Kidney tubule cell (primary cell): ENCODE measurements around the gene SFTA2.
"Not testable (repeated sequence)": the region's sequence is repeated elsewhere in the genome, so short reads cannot be mapped to it uniquely, and the experiment has no call there.

ENCODE experiments used
- DNase-seq: peaks from one replicate; pipeline ENCODE4 v3.0.0-alpha.2; 2018; ENCODE audit warnings: low spot score

Gene SFTA2

DNA sequence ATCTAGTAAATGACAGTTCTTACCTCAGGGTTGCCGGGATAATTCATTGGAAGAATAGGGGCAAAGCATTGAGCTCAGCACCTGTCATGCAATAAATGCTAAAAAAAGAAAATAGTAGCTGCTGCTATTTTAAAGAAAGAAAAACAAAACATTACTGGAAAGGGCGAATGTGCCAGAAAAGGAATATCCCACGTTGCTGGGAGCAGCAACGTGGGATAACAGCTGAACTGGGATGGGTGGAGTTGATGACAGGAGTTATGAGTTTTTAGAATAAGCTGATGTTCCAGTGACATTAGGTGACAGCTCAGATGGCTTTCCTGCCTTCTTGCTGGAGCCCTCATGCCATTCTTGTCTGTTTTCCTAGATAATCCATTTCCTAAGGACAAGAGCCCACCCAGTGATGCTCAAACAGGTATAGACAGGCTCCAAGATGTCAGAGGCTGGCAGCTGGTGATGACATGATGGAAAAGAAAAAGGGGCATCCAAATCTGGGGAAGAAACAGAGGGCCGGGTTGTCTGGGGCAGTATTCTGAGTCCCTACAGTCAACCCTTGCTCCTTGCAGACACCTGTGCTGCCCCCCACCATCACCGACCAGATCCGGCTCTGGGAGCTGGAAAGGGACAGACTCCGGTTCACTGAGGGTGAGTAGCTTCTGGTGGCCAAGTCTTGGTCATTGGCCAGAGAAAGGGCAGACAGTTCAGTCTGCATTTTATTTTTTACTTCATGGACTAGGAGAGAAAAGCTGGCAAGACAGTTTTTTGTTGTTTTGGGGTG is 19.0 kb downstream of the SFTA2 start:
- no peak for DNase-seq

DNA sequence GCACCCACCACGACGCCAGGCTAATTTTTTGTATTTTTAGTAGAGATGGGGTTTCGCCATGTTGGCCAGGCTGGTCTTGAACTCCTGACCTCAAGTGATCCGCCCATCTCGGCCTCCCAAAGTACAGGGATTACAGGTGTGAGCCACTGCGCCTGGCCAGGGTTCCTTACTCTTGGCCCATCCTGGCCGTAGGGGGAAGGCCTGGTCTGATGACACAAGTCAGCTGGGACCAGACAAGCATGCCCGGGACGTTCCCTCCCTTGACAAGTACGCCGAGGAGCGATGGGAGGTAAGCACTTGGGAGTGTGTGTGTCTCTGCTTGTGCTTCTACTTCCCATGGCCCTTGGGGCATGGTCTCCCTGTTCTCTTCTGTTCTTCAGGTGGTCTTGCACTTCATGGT is 21.5 kb downstream of the SFTA2 start:
- not testable (repeated sequence) for DNase-seq

GRCh38 chr6:30908700-30909099 is 23.3 kb downstream of the SFTA2 start:
- DNase-seq = no peak

DNA sequence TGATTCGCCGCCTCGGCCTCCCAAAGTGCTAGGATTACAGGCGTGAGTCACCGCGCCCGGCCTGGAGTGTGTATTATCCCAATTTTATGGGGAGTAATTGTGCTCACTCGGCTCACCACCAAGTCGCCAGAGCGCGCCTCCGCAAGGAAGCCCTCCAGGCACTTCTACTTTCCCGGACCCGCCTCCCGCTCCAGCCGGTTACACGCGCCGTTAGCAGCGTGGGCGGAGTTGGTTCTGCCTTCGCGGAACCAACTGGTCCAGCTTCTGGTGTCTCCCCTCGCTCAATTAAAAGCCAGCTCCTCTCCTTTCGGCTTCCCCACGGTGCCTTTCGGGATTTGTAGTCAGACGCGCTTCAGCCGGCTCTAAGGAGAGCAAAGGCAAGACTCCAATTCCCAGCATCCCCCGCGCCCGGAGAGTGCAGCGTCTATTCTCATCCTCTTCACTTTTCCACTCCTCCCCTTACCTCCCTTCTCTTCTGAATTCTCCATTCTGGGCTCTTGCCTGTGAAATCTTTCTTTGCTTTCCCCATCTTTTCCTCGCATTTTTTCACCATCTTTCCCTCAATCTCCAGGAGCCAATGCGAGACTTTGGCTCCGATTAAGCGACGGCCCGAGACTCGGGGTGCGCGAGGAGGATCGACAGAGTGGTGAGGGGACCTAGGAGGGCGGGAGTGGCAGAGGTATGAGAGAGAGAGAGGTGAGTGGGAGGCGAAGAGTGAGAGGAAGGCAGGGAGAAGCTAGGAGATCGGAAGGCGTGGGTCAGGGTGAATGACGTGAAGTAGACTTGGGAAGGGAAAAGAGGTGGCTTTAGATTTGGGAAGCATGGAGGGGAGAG is 24.0 kb downstream of the SFTA2 start, which contains the start of gene GTF2H4:
Gene GTF2H4 (plus strand): TSS at position 450 of the 834 bp plus-strand sequence.
- peak; percentile 99 for DNase-seq

DNA sequence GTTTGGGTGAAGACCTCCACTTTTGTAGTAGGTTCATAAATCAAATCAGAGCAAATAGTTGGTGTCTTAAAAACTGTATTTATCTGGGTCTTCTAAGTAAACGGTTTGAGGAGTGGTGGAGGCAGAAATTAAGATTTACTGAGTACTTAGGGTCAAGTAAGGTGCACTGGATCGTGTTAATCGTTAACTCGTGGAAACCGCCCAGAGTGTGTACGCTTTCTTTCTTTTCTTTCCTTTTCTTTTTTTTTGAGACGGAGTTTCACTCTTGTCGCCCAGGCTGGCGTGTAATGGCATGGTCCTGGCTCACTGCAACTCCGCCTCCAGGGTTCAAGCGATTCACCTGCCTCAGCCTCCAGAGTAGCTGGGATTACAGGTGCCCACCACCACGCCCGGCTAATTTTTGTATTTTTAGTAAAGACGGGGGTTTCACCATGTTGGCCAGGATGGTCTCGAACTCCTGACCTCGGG is 24.6 kb downstream of the SFTA2 start:
- peak; percentile 43 for DNase-seq

DNA sequence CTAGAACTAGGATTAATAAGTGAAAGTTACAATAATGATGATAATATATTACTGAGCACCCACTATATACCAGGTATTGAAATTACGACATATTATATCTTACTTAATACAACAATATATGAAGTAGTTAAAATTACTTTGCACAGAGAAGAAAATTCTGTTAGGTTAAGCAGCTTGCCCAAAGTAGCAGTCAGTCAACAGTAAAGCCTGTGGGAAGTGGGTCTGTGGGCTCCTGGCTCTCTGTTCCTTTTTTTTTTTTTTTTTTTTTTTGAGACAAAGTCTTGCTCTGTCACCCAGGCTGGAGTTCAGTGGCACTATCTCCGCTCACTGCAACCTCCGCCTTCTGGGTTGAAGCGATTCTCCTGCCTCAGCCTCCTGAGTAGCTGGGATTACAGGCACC is 28.7 kb downstream of the SFTA2 start:
- DNase-seq = no peak

GRCh38 chr6:30902709-30903108 is 29.3 kb downstream of the SFTA2 start:
- DNase-seq = peak; percentile 57

GRCh38 chr6:30902196-30902595 is 29.8 kb downstream of the SFTA2 start:
- DNase-seq = not testable (repeated sequence)

DNA sequence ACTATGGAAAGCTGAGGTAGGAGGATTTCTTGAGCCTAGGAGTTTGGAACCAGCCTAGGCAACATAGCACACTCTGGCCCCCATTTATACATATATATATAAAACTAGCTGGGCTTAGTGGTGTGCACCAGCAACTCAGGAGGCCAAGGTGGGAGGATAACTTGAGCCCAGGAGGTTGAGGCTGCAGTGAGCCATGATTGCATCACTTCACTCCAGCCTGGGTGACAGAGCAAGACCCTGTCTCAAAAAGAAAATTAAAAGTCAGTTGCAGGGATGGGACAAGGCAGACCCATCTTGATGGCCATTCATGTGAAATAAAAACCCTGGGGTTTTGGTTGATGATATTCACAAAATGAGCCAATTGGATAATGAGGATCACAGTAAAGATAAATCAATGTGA is 30.5 kb downstream of the SFTA2 start:
- no peak for DNase-seq

DNA sequence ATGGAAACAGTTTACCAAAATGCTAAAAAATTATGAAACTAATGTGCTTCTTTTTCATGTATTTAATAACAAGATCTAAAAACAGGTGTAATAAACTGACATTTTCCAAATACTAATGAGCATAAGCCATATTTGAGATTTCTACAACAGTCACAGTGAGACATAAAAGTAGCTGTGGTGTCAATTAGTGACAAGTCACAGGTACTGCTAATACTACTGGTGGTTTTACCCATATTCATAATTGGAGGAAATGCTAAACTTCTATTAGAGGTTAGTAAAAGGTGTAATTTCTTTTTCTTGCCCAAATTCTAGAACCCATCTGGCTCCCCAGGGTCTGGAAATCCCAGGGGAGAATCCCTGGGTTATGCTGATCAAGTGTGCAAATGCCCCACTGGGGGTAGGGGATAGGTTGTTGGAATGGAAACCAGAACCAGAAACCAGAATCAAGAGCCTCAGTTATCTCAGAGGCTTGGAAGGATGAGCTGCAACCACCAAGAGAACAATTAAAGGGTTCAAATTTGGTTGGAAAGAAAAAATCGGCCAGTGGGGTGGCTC is 31.0 kb downstream of the SFTA2 start:
- DNase-seq = no peak

- no peak for DNase-seq
Observed at GRCh38 chr6:30898750-30899360, 33.1 kb downstream of the SFTA2 start.

- DNase-seq = no peak
Observed at GRCh38 chr6:30897882-30898281, 34.1 kb downstream of the SFTA2 start.

DNA sequence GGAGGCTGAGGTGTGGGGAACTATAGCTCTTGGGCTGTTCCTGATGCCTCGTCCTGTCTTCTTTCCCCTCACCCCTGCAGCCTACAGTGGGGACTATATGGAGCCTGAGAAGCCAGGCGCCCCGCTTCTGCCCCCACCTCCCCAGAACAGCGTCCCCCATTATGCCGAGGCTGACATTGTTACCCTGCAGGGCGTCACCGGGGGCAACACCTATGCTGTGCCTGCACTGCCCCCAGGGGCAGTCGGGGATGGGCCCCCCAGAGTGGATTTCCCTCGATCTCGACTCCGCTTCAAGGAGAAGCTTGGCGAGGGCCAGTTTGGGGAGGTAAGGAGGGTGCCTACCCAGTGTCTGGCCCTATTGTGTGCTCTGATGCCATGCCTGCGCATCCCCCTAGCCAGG is 35.4 kb downstream of the SFTA2 start:
- DNase-seq = no peak

- DNase-seq = no peak
Observed at GRCh38 chr6:30895343-30895742, 36.6 kb downstream of the SFTA2 start.

DNA sequence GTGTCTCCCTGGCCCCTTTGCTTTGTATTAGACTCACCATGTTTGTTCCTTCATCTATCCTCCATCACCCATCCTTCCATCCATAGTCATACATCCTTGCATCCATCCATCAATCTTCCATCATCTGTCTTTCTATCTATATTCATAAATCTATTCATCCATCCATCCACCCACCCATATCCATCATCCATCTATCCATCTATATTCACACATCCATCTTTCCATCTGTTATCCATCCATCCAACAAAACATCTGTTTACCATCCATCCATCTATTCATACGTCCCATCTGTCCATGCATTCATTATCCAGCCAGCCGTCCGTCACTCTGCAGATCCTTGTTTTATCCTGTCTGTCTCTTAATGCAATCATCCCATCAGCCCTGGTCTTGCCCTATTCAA is 37.0 kb downstream of the SFTA2 start:
- no peak for DNase-seq

- DNase-seq = no peak
Observed at GRCh38 chr6:30894381-30894780, 37.6 kb downstream of the SFTA2 start.

GRCh38 chr6:30893666-30894065 is 38.3 kb downstream of the SFTA2 start:
- DNase-seq = no peak

- no peak for DNase-seq
Observed at GRCh38 chr6:30893001-30893591, 38.9 kb downstream of the SFTA2 start.

GRCh38 chr6:30891816-30892538 is 40.0 kb downstream of the SFTA2 start:
- no peak for DNase-seq

DNA sequence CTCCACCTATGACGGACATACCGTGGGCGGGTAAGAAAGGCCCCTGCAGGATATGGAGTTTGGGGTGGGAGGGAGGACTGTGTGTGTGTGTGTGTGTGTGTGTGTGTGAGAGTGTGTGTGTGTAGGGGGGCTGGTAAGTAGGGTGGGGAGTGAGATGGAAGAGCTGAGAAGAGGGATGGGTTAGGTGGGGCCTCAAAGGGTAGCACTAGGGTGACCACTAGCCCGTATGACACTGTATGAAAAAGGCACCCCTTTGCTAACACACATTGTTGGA is 40.6 kb downstream of the SFTA2 start:
- no peak for DNase-seq

DNA sequence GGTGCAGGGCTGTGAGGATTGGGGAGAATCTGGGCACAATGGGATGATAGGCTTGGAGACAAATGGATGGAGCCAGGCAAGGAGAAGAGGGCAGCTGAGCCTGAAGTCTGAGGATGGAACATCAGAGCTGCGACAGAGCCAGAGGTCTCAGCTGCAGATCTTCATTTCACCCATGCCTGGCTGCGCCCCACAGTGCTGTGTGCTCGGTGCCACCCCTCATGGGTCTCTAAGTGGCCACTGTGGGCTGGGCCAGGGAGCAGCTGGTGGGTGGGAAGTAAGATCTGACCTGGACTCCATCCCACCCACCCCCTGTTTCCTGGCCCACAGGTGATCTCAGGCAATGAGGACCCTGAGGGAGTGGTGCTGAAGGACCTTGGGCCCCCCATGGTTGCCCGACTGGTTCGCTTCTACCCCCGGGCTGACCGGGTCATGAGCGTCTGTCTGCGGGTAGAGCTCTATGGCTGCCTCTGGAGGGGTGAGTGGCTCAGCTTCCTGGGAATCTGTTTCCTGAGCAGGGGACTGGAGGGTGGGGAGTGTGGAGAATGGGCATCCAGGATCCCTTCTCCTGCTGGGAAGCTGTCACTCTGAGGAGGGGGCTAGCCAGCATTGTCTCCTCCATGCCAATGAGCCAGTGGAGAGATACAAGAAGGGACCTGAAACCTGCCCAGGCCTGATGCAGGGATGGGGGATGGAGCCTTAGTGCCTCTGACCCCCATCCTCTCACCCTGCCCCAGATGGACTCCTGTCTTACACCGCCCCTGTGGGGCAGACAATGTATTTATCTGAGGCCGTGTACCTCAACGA is 41.1 kb downstream of the SFTA2 start:
- no peak for DNase-seq
